SK-N-SH (cell line): ENCODE measurements around the gene PIH1D1. TPM values are rescaled to one million over a fixed set of nuclear protein-coding genes. Genes with fewer than 3 reads are reported as not detected.

Experiments
- CTCF ChIA-PET: fragments of 300-600, 350-600 bp; formaldehyde crosslinking; extraction: SDS; loops from one replicate; lab custom pipeline; 2021; lab: Yijun Ruan, JAX
- POLR2A ChIA-PET: fragments of 350-600 bp; sonication (Branson Sonifier 250); formaldehyde crosslinking; extraction: SDS; loops from one replicate; lab custom pipeline; 2020; ENCODE audit warnings: antibody characterized with exemption, inconsistent platforms; lab: Yijun Ruan, JAX
- DNase-seq: peaks from one replicate; pipeline ENCODE4 v3.0.0; 2012
- H2AFZ ChIP-seq: fragments of 200-600 bp; sonication (generic); 2 replicates; pipeline ENCODE4 v1.8.1; 2016; ENCODE audit warnings: antibody characterized with exemption, mild to moderate bottlenecking, low read depth
- H3F3A ChIP-seq: fragments of 200-600 bp; sonication (generic); replicated peaks from 2 replicates; pipeline ENCODE3; 2016; ENCODE audit warnings: antibody characterized with exemption, mild to moderate bottlenecking; ENCODE audit not compliant: insufficient read depth
- H3K27ac ChIP-seq, 2 experiments: fragments of 200-500 bp in 1 of 2; fragments of 200-600 bp in 1 of 2; sonication (Bioruptor generic) in 1 of 2; sonication (generic), shearing (Covaris generic) in 1 of 2; 2 replicates each; pipeline versions ENCODE4 v1.5.1 to v1.6.1; 2014 to 2016; ENCODE audit warnings: low read depth in 2 of 2, inconsistent platforms in 1 of 2, low read length in 1 of 2, mild to moderate bottlenecking in 1 of 2, mixed read lengths in 1 of 2
- H3K27me3 ChIP-seq: fragments of 200-600 bp; sonication (generic), shearing (Covaris generic); 2 replicates; pipeline ENCODE4 v1.6.1; 2016; ENCODE audit warnings: mixed run types; ENCODE audit not compliant: insufficient read depth
- H3K36me3 ChIP-seq, 2 experiments: fragments of 200-500 bp in 1 of 2; fragments of 200-600 bp in 1 of 2; sonication (Bioruptor generic) in 1 of 2; sonication (generic) in 1 of 2; replicated peaks in 1 of 2; 2 replicates each; pipeline versions ENCODE3 to v1.5.1; 2014 to 2016; ENCODE audit warnings: low read length in 1 of 2, mild to moderate bottlenecking in 1 of 2; ENCODE audit not compliant: insufficient read depth in 2 of 2, control insufficient read depth in 1 of 2
- H3K4me1 ChIP-seq, 2 experiments: fragments of 200-500 bp in 1 of 2; fragments of 200-600 bp in 1 of 2; sonication (Bioruptor generic) in 1 of 2; sonication (generic), shearing (Covaris generic) in 1 of 2; 2 replicates each; pipeline versions ENCODE4 v1.5.1 to v1.6.1; 2014 to 2016; ENCODE audit warnings: low read depth in 1 of 2, low read length in 1 of 2, mixed run types in 1 of 2; ENCODE audit not compliant: insufficient read depth in 2 of 2, control insufficient read depth in 1 of 2
- H3K4me2 ChIP-seq: fragments of 200-600 bp; sonication (generic), shearing (Covaris generic); 2 replicates; pipeline ENCODE4 v1.6.1; 2017; ENCODE audit warnings: mixed run types
- H3K4me3 ChIP-seq, 2 experiments: fragments of 200-500 bp in 1 of 2; fragments of 200-600 bp in 1 of 2; sonication (Bioruptor generic) in 1 of 2; sonication (generic), shearing (Covaris generic) in 1 of 2; 2 replicates each; pipeline versions ENCODE4 v1.5.1 to v1.8.1; 2014 to 2016; ENCODE audit warnings: low read depth in 2 of 2, inconsistent platforms in 1 of 2, low read length in 1 of 2, mild to moderate bottlenecking in 1 of 2, mixed read lengths in 1 of 2, moderate library complexity in 1 of 2
- H3K79me2 ChIP-seq: fragments of 200-600 bp; sonication (generic); 2 replicates; pipeline ENCODE4 v1.8.1; 2017; ENCODE audit warnings: mild to moderate bottlenecking; ENCODE audit not compliant: insufficient read depth
- H3K9ac ChIP-seq: fragments of 200-600 bp; sonication (generic); 2 replicates; pipeline ENCODE4 v1.6.1; 2017; ENCODE audit warnings: mixed run types
- H3K9me2 ChIP-seq: fragments of 200-600 bp; sonication (generic); 2 replicates; pipeline ENCODE4 v1.6.1; 2017; ENCODE audit warnings: mixed run types
- H3K9me3 ChIP-seq: fragments of 200-600 bp; sonication (generic); 2 replicates; pipeline ENCODE4 v1.6.1; 2017; ENCODE audit warnings: mixed run types, mild to moderate bottlenecking, moderate library complexity
- H4K20me1 ChIP-seq: fragments of 200-600 bp; sonication (generic); 2 replicates; pipeline ENCODE4 v1.6.1; 2017; ENCODE audit warnings: mild to moderate bottlenecking, mixed run types; ENCODE audit not compliant: insufficient read depth
- FOXJ3 ChIP-seq: sonication (generic); formaldehyde crosslinking; IDR thresholded peaks from 2 replicates; pipeline ENCODE4 v1.5.1; 2020; ENCODE audit warnings: mild to moderate bottlenecking, missing genetic modification reagents
- FOXM1 ChIP-seq: IDR thresholded peaks from 2 replicates; pipeline ENCODE4 v1.4.0; 2012; ENCODE audit warnings: low read depth, mild to moderate bottlenecking
- NFIC ChIP-seq: IDR thresholded peaks from 2 replicates; pipeline ENCODE4 v1.4.0; 2012; ENCODE audit warnings: borderline replicate concordance
- NRF1 ChIP-seq: IDR thresholded peaks from 2 replicates; pipeline ENCODE4 v1.6.1; 2012; ENCODE audit warnings: low read depth, mild to moderate bottlenecking, low read length
- RCOR1 ChIP-seq: fragments of 150-350 bp; IDR thresholded peaks from 2 replicates; pipeline ENCODE4 v1.6.1; 2017; ENCODE audit warnings: antibody characterized with exemption, low read length
- RFX5 ChIP-seq: IDR thresholded peaks from 2 replicates; pipeline ENCODE4 v1.6.1; 2012; ENCODE audit warnings: mild to moderate bottlenecking, improper control_type of control experiment, low read length
- SMC3 ChIP-seq: IDR thresholded peaks from 2 replicates; pipeline ENCODE4 v1.6.1; 2012; ENCODE audit warnings: low read depth, low read length, improper control_type of control experiment
- TEAD4 ChIP-seq: IDR thresholded peaks from 2 replicates; pipeline ENCODE4 v1.4.0; 2012; ENCODE audit warnings: mild to moderate bottlenecking, borderline replicate concordance; ENCODE audit not compliant: insufficient read depth
- WGBS: methylation state at CpG from one replicate; pipeline ENCODE4 v1.1.6; 2017; ENCODE audit warnings: low lambda C conversion rate; 5-methylcytosine and 5-hydroxymethylcytosine counted together
- polyA plus RNA-seq, 3 experiments: library from polyadenylated mRNA; depleted of rRNA; stranded (reverse); fragments of >200 nt; gene quantifications; 2 replicates each; pipeline ENCODE4 v1.2.3, GENCODE V29; 2012
- TF ChIP-seq, protein P1 (sequence below): IDR thresholded peaks from 2 replicates; pipeline ENCODE4 v1.4.0; 2012; ENCODE audit warnings: low read depth, borderline replicate concordance

Gene PIH1D1
- polyA plus RNA-seq, 1 of the 3 experiments (the other 2 are of a cell fraction): 157 TPM

DNA sequence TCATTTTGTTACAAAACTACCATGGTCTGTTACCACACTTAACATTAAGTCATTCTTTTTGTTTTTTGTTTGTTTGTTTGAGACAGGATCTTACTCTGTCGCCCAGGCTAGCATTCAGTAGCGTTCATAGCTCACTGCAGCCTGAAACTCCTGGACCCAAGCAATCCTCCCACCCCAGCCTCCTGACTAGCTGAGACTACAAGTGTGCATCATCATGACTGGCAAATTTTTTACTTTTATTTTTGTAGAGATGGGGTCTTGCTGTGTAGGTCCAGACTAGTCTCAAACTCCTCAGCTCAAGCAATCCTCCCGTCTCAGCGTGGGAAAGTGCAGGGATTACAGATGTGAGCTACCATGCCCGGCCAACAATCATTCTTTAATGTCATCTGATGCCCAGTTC is 4.7 kb upstream of the PIH1D1 start:
- CTCF ChIA-PET: interaction anchor here (0.9 to 2.8 kb wide), 4 partner anchors 14 to 90 kb away, joined by 3 to 7 read pairs (median 4); no protein-coding TSS in a partner anchor
- Histone ChIP-seq H3K27ac (no peak overlapping the region), H3K9ac (no peak overlapping the region)

GRCh38 chr19:49455773-49456172 is 4.2 kb upstream of the PIH1D1 start:
- Histone ChIP-seq H3K9me3 (no peaks in the 10 kb centered on the region), H3K4me3 (no peak overlapping the region), H3K36me3 (no peaks in the 10 kb centered on the region), H3K79me2 (peaks cover 30% of the 10 kb centered on the region), H3K4me2 (no peak overlapping the region), H3K27me3 (no peaks in the 10 kb centered on the region), H3K4me1 (peaks cover 0 to 8% of the 10 kb centered on the region in 2 experiments; a peak in 1 of 4 replicates), H2AFZ (no peak overlapping the region), H3F3A (peaks cover 23% of the 10 kb centered on the region), H4K20me1 (no peaks in the 10 kb centered on the region), H3K9ac (no peak overlapping the region), H3K27ac (no peak overlapping the region), H3K9me2 (no peaks in the 10 kb centered on the region)
- no peak for DNase-seq
- 79% methylated on average over 5 of the region's 5 CpGs for WGBS
- POLR2A ChIA-PET: no interaction called here
- CTCF ChIA-PET: interaction anchor here (1.0 kb wide), 1 partner anchor 91 kb away, joined by 4 read pairs; no protein-coding TSS in a partner anchor
- TF ChIP-seq TEAD4: no peak
- no peak for TF ChIP-seq FOXJ3 (CRISPR knock-in tag)

More for the DNA sequence above, 4.7 kb upstream of the PIH1D1 start:
- no peak overlapping the region for H2AFZ ChIP-seq
- 89% methylated on average over 5 of the region's 5 CpGs for WGBS
- no peaks in the 10 kb centered on the region for H3K27me3 ChIP-seq
- no peaks in the 10 kb centered on the region for H3K9me3 ChIP-seq
- H3K36me3 ChIP-seq: no peaks in the 10 kb centered on the region
- POLR2A ChIA-PET: no interaction called here
- peaks cover 25% of the 10 kb centered on the region for H3K79me2 ChIP-seq
- no peaks in the 10 kb centered on the region for H3K9me2 ChIP-seq
- H3K4me1 ChIP-seq: peaks cover 0 to 8% of the 10 kb centered on the region in 2 experiments; a peak in 1 of 4 replicates
- H4K20me1 ChIP-seq: no peaks in the 10 kb centered on the region
- H3K4me3 ChIP-seq: no peak overlapping the region
- no peak for DNase-seq
- H3K4me2 ChIP-seq: no peak overlapping the region
- H3F3A ChIP-seq: peaks cover 23% of the 10 kb centered on the region
- no peak for TF ChIP-seq FOXM1
- TF ChIP-seq NRF1: no peak
- no peak for TF ChIP-seq RFX5
- TF ChIP-seq, protein P1, sequence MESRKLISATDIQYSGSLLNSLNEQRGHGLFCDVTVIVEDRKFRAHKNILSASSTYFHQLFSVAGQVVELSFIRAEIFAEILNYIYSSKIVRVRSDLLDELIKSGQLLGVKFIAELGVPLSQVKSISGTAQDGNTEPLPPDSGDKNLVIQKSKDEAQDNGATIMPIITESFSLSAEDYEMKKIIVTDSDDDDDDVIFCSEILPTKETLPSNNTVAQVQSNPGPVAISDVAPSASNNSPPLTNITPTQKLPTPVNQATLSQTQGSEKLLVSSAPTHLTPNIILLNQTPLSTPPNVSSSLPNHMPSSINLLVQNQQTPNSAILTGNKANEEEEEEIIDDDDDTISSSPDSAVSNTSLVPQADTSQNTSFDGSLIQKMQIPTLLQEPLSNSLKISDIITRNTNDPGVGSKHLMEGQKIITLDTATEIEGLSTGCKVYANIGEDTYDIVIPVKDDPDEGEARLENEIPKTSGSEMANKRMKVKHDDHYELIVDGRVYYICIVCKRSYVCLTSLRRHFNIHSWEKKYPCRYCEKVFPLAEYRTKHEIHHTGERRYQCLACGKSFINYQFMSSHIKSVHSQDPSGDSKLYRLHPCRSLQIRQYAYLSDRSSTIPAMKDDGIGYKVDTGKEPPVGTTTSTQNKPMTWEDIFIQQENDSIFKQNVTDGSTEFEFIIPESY: no peak
- TF ChIP-seq, all 33 proteins: peak for 0

DNA sequence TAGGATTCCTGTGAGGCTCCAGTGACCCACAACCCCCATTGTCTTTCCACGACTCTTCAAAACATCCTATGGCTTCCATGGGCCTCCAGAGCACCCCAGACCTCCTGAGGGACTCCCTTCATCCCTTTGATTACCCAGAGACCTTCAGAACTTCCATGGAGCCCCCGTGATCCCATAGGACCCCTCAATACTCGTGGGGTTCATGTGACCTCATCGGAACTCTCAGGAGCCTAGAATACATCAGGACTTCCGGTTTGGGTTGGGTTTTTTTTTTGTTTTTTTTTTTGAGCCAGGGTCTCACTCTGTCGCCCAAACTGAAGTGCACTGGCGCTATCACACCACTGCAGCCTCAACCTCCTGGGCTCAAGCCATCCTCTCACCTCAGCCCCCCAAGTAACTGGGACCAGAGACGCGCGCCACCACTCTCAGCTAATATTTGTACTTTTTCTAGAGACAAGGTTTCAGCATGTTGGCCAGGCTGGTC is 2.2 kb upstream of the PIH1D1 start:
- TF ChIP-seq FOXJ3 (CRISPR knock-in tag) (no peak), NFIC (no peak), RCOR1 (no peak), SMC3 (no peak), RFX5 (peak; percentile 5; the same call in 1 of the 2 replicates)
- TF ChIP-seq, all 33 proteins: peak for 1
- ChIA-PET CTCF (interaction anchor here (0.6 to 1.0 kb wide), 3 partner anchors 8 to 64 kb away, joined by 3 to 4 read pairs (median 3); no protein-coding TSS in a partner anchor), POLR2A (interaction anchor here (1.0 to 2.6 kb wide), 4 partner anchors 25 to 82 kb away, joined by 3 to 14 read pairs (median 4); partner anchors contain the start of gene RPS11)

More for the DNA sequence above, 2.2 kb upstream of the PIH1D1 start:
- Histone ChIP-seq H3K4me3 (peak overlapping the region; percentile 61 to 77), H3K4me2 (peak overlapping the region; percentile 97), H3K9me2 (no peaks in the 10 kb centered on the region), H2AFZ (peak overlapping the region; percentile 83), H4K20me1 (no peaks in the 10 kb centered on the region), H3K9me3 (no peaks in the 10 kb centered on the region), H3K9ac (peak overlapping the region; percentile 97), H3F3A (peaks cover 25% of the 10 kb centered on the region), H3K27ac (peak overlapping the region; percentile 92 to 95), H3K27me3 (no peaks in the 10 kb centered on the region), H3K36me3 (peaks cover 4 to 9% of the 10 kb centered on the region in 2 experiments), H3K4me1 (peaks cover 0 to 18% of the 10 kb centered on the region in 2 experiments; a peak in 2 of 4 replicates), H3K79me2 (peaks cover 45% of the 10 kb centered on the region)
- no peak for DNase-seq
- 34% methylated on average over 10 of the region's 10 CpGs for WGBS
